Right lobe of liver (tissue), 6 donors: ENCODE measurements around the gene JAZF1. TPM values are rescaled to one million over a fixed set of nuclear protein-coding genes. Genes with fewer than 3 reads are reported as not detected.

ENCODE experiments used
- ATAC-seq, 4 donors: fragments of 200-7000 bp; cut with Tn5 transposase; one replicate each; pipeline ENCODE4 v1.9.1; 2020; ENCODE audit warnings: mild to moderate bottlenecking in 4 of 4, moderate library complexity in 4 of 4
- DNase-seq, 3 donors: peaks; one replicate each; pipeline ENCODE4 v3.0.0-alpha.2; 2020
- H3K27ac ChIP-seq, 3 donors: fragments of 200-600 bp; one replicate each; pipeline ENCODE4 v1.8.0; 2022
- H3K27me3 ChIP-seq, 2 donors: fragments of 200-600 bp; one replicate each; pipeline ENCODE4 v1.8.0; 2022
- H3K36me3 ChIP-seq, 4 donors: fragments of 200-600 bp; sonication (generic) in 1 of 4; one replicate each; pipeline versions ENCODE4 v1.5.1 to v1.8.0; 2017 to 2022; ENCODE audit warnings: control low read depth in 1 of 4
- H3K4me1 ChIP-seq, 4 donors: fragments of 200-600 bp; sonication (generic) in 1 of 4; one replicate each; pipeline versions ENCODE4 v1.5.1 to v1.8.0; 2017 to 2022; ENCODE audit warnings: control low read depth in 1 of 4
- H3K4me3 ChIP-seq, 3 donors: fragments of 200-600 bp; one replicate each; pipeline ENCODE4 v1.8.0; 2022
- H3K9me3 ChIP-seq, 4 donors: fragments of 200-600 bp; sonication (generic) in 1 of 4; one replicate each; pipeline versions ENCODE4 v1.5.1 to v1.8.0; 2017 to 2022; ENCODE audit warnings: control low read depth in 1 of 4
- CTCF ChIP-seq, 4 donors: fragments of 200-600 bp in 3 of 4; fragments of 450-650 bp in 1 of 4; IDR thresholded peaks; one replicate each; pipeline versions ENCODE4 v1.5.1 to v1.8.0; 2016 to 2022; ENCODE audit warnings: antibody characterized with exemption in 4 of 4, mild to moderate bottlenecking in 2 of 4
- POLR2A ChIP-seq: fragments of 450-650 bp; IDR thresholded peaks from one replicate; pipeline ENCODE4 v1.6.1; 2017; ENCODE audit warnings: antibody characterized with exemption, mild to moderate bottlenecking
- WGBS: methylation state at CpG from one replicate; pipeline ENCODE4 v1.1.6; 2018; ENCODE audit warnings: low coverage, low lambda C conversion rate; ENCODE audit not compliant: insufficient coverage; ENCODE audit errors: missing lambda C conversion rate; 5-methylcytosine and 5-hydroxymethylcytosine counted together
- intact Hi-C, 2 donors: fragments of 100-400 bp; cut with DNase I; formaldehyde crosslinking; loops; one replicate each; pipeline versions ENCODE4 v1.11.2 to v1.14.1; 2022
- total RNA-seq, 6 experiments: library from RNA; depleted of rRNA in 2 of 6; stranded (reverse); fragments of >200 nt in 2 of 6; fragmentation: NEBNext Ultra II Directional in 3 of 6; extraction: Animal tissue kit (Norgen Biotek cat#: 25700) in 3 of 6; gene quantifications; one replicate each; pipeline versions ENCODE4 v1.1.0 to v1.2.4, GENCODE V29; 2016 to 2023
- donor health status: DM: no; HTN: yes; CAD: no.
- donor health status: DM: no; HTN: no; CAD: no.
- donor health status: DM: no; HTN: no; CAD: no.
- donor health status: DM: no; HTN: yes; CAD: no.
- donor health status: DM: no; HTN: yes; CAD: no.

Gene JAZF1
- total RNA-seq, 6 experiments from 2014 or later = 4.8 to 20.9 (median 6.9) TPM

DNA sequence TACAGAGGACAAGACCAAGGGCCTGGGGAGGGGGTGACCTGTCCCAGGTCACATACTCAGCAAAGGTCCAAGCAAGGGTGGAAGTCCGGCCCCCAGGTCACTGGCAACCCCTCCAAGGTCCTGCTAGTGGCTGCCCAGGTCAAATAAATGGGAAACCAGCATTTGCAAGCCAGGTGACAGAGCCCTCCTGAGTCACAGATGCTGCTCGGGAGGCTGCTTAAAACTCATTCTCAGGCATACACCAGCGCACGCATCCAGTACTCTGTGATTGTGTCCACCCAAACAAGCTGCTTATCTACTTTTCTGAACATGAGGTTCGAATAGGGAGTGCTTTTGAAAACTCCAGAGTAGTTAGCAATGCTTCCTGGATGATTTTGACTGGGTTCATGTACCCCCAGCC lies 310.0 kb downstream of the JAZF1 start:
- 86% methylated on average over 1 of the region's 5 CpGs for WGBS
- TF ChIP-seq POLR2A = no peak
- no peak for TF ChIP-seq CTCF (IDR thresholded peaks at IDR 0.05)
- peaks cover 0 to 22% (median 4%) of the 10 kb centered on the region in 4 donors for H3K4me1 ChIP-seq

DNA sequence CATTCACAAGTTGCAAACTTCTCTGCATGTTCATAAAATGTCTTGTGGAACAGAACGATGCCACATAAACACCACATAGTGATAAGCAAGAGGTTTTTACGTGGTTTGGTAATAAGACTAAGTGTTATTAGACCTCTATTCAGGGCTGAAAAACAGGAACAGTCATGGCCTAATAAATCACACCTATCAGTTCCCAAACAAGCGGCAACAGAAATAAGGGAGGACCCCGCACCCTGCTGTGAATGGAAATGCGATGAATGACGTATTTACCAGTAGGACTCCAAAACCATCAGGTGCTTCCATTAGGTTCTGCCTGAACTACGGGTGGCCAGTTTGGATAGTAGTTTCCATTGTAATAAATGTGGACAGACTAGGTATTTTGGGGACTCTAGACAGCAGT lies 311.5 kb downstream of the JAZF1 start:
- H3K27ac ChIP-seq = no peak overlapping the region
- H3K27me3 ChIP-seq = no peaks in the 10 kb centered on the region
- no peaks in the 10 kb centered on the region for H3K36me3 ChIP-seq
- ATAC-seq = no peak
- no peak for DNase-seq
- peaks cover 0 to 11% (median 2%) of the 10 kb centered on the region in 4 donors for H3K4me1 ChIP-seq
- no peak overlapping the region for H3K4me3 ChIP-seq
- no peaks in the 10 kb centered on the region for H3K9me3 ChIP-seq
- TF ChIP-seq CTCF (IDR thresholded peaks at IDR 0.05) (no peak), POLR2A (no peak)
- WGBS = 88% methylated on average over 6 of the region's 7 CpGs
- intact Hi-C loops = no loop called here

More for the DNA sequence above, 310.0 kb downstream of the JAZF1 start:
- Histone ChIP-seq H3K27ac (no peak overlapping the region), H3K9me3 (no peaks in the 10 kb centered on the region), H3K36me3 (no peaks in the 10 kb centered on the region), H3K27me3 (no peaks in the 10 kb centered on the region), H3K4me3 (no peak overlapping the region)
- DNase-seq (no peak), ATAC-seq (no peak)
- intact Hi-C loops = no loop called here

DNA sequence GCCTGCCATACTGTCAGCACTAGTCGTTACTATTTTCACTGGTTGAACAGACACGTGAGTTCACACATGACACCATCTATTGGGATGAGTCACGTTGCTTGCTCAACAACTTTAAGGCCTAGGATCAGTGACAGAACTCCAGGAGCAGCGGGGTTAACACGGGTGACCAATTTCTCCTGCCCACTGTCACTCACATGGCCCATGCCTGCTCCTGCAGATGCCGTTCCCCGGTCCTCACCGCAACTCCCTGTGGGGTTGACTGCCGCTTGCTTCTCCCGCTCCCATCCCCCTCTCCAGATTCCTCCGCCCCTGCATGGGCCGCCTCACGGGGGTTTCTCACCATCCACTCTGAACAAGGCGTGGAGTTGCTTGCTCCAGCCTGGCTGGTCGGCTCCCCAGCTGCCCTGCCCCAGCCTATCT lies 312.5 kb downstream of the JAZF1 start:
- TF ChIP-seq POLR2A (no peak), CTCF (IDR thresholded peaks at IDR 0.05) (no peak)
- Histone ChIP-seq H3K27me3 (no peaks in the 10 kb centered on the region), H3K9me3 (no peaks in the 10 kb centered on the region), H3K27ac (no peak overlapping the region), H3K36me3 (no peaks in the 10 kb centered on the region), H3K4me3 (no peak overlapping the region), H3K4me1 (peaks cover 0 to 2% (median 0%) of the 10 kb centered on the region in 4 donors)
- ATAC-seq (no peak), DNase-seq (no peak)
- WGBS = 97% methylated on average over 8 of the region's 15 CpGs
- intact Hi-C loops = no loop called here

GRCh38 chr7:27866828-27867672 lies 313.5 kb downstream of the JAZF1 start:
- Histone ChIP-seq H3K4me1 (no peaks in the 10 kb centered on the region), H3K36me3 (no peaks in the 10 kb centered on the region), H3K27me3 (no peaks in the 10 kb centered on the region), H3K4me3 (no peak overlapping the region), H3K9me3 (no peaks in the 10 kb centered on the region), H3K27ac (no peak overlapping the region)
- TF ChIP-seq CTCF (IDR thresholded peaks at IDR 0.05) = no peak
- TF ChIP-seq POLR2A = no peak
- 89% methylated on average over 16 of the region's 17 CpGs for WGBS
- ATAC-seq (no peak), DNase-seq (no peak)
- intact Hi-C loops = no loop called here
